CD4-positive, alpha-beta T cell (primary cell): Measurements from ENCODE around the gene EHMT2. TPM values are rescaled to one million over a fixed set of nuclear protein-coding genes. Genes with fewer than 3 reads are reported as not detected.
"Not testable (repeated sequence)": the region's sequence is repeated elsewhere in the genome, so short reads cannot be mapped to it uniquely, and the experiment has no call there.

Source experiments
- ATAC-seq: fragments of 200-7000 bp; cut with Tn5 transposase; one replicate; pipeline ENCODE4 v1.10.0; 2022; ENCODE audit warnings: mild to moderate bottlenecking; ENCODE audit not compliant: poor library complexity
- CTCF ChIA-PET: fragments of 350-600 bp; sonication (Branson Sonifier 250); formaldehyde crosslinking; loops from one replicate; lab custom pipeline; 2021; ENCODE audit warnings: antibody characterized with exemption, inconsistent platforms; lab: Charles Lee
- POLR2A ChIA-PET: fragments of 350-600 bp; sonication (Branson Sonifier 250); formaldehyde crosslinking; loops from one replicate; lab custom pipeline; 2021; ENCODE audit warnings: antibody characterized with exemption, inconsistent platforms; lab: Charles Lee
- DNase-seq, 14 experiments: peaks; one replicate each; pipeline ENCODE4 v3.0.0-alpha.2; 2013 to 2020; ENCODE audit warnings: mixed read lengths in 2 of 14
- H3K27ac ChIP-seq, 2 donors: one replicate each; pipeline versions ENCODE4 v1.5.1 to v1.7.0; 2013; ENCODE audit warnings: low read length in 2 of 2, low read depth in 1 of 2, mild to moderate bottlenecking in 1 of 2
- H3K27me3 ChIP-seq, 2 experiments: 1 replicate in 1 of 2; 2 replicates in 1 of 2; pipeline versions ENCODE4 v1.6.1 to v1.7.0; 2013; ENCODE audit warnings: low read length in 2 of 2, control low read depth in 1 of 2, mild to moderate bottlenecking in 1 of 2, moderate library complexity in 1 of 2; ENCODE audit not compliant: insufficient read depth in 2 of 2, control insufficient read depth in 1 of 2
- H3K36me3 ChIP-seq: one replicate; pipeline ENCODE4 v1.6.1; 2013; ENCODE audit warnings: low read length, control low read depth; ENCODE audit not compliant: insufficient read depth
- H3K4me1 ChIP-seq: one replicate; pipeline ENCODE4 v1.6.1; 2013; ENCODE audit warnings: low read length, control low read depth; ENCODE audit not compliant: insufficient read depth
- H3K4me3 ChIP-seq: one replicate; pipeline ENCODE4 v1.5.1; 2013; ENCODE audit warnings: mild to moderate bottlenecking, low read length, moderate library complexity
- H3K9me3 ChIP-seq, 2 experiments: 1 replicate in 1 of 2; 2 replicates in 1 of 2; pipeline versions ENCODE4 v1.6.1 to v1.7.0; 2013; ENCODE audit warnings: low read length in 2 of 2, mild to moderate bottlenecking in 2 of 2, control low read depth in 1 of 2, moderate library complexity in 1 of 2; ENCODE audit not compliant: control insufficient read depth in 1 of 2, insufficient read depth in 1 of 2
- H3K27ac Mint-ChIP-seq: one replicate; pipeline ENCODE4 v1.8.0; 2020; ENCODE audit warnings: mixed read lengths
- H3K27me3 Mint-ChIP-seq: one replicate; pipeline ENCODE4 v1.8.0; 2021; ENCODE audit warnings: mixed read lengths
- H3K36me3 Mint-ChIP-seq: one replicate; pipeline ENCODE4 v1.8.0; 2021; ENCODE audit warnings: low read depth, mixed read lengths
- H3K4me1 Mint-ChIP-seq: one replicate; pipeline ENCODE4 v1.8.0; 2021; ENCODE audit warnings: low read depth, mixed read lengths
- H3K4me3 Mint-ChIP-seq: one replicate; pipeline ENCODE4 v1.8.0; 2020; ENCODE audit warnings: mild to moderate bottlenecking, mixed read lengths
- H3K9me3 Mint-ChIP-seq: one replicate; pipeline ENCODE4 v1.8.0; 2020; ENCODE audit warnings: mixed read lengths
- intact Hi-C, 2 experiments: fragments of 100-400 bp; cut with DNase I in 1 of 2; cut with micrococcal nuclease in 1 of 2; formaldehyde crosslinking; loops; one replicate each; pipeline versions ENCODE4 v1.15.1 to v1.9.0; 2023 to 2025; cut with DNase I, micrococcal nuclease
- total RNA-seq, 174 experiments: library from RNA in 2 of 174; stranded (reverse) in 2 of 174; gene quantifications; one replicate each; pipeline ENCODE4 v1.2.3 and lab custom pipeline; 2021 to 2026
- TF ChIP-seq, protein P1 (sequence below): fragments of 200-600 bp; IDR thresholded peaks from one replicate; pipeline ENCODE4 v1.8.0; 2022; ENCODE audit warnings: antibody characterized with exemption, mild to moderate bottlenecking

The EHMT2 gene
- total RNA-seq, 2 experiments from 2014 or later = 36.3 to 36.6 TPM

DNA sequence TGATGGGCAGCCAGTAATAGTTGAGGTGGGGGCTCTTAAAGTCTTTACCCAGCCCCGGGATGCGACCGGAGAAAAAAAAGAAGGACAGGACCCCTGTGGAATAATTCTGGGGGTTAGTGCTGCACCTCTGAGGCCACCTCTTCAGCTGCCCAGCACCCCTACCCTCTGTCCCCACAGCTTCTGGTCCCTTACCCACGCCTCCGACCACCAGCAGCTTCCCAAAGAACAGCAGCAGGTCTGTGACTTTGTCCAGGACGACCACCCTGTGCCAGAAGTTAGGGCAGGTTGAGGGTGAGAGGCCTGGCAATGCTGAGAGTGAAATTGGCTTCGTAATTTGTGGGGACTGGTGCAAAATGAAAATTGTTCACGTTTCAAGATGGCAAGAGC, 32.7 kb downstream of the EHMT2 start:
- H3K27me3 ChIP-seq = no peaks in the 10 kb centered on the region
- H3K27ac ChIP-seq = no peak overlapping the region
- CTCF ChIA-PET = interaction anchor here (1.3 kb wide), 1 partner anchor 24 kb away, joined by 3 read pairs; no protein-coding TSS in a partner anchor
- POLR2A ChIA-PET = interaction anchor here (0.8 to 1.4 kb wide), 3 partner anchors 33 to 324 kb away, joined by 3 to 5 read pairs (median 3); partner anchors contain the start of genes DDX39B and EHMT2
- H3K4me3 ChIP-seq = no peak overlapping the region
- TF ChIP-seq, protein P1, sequence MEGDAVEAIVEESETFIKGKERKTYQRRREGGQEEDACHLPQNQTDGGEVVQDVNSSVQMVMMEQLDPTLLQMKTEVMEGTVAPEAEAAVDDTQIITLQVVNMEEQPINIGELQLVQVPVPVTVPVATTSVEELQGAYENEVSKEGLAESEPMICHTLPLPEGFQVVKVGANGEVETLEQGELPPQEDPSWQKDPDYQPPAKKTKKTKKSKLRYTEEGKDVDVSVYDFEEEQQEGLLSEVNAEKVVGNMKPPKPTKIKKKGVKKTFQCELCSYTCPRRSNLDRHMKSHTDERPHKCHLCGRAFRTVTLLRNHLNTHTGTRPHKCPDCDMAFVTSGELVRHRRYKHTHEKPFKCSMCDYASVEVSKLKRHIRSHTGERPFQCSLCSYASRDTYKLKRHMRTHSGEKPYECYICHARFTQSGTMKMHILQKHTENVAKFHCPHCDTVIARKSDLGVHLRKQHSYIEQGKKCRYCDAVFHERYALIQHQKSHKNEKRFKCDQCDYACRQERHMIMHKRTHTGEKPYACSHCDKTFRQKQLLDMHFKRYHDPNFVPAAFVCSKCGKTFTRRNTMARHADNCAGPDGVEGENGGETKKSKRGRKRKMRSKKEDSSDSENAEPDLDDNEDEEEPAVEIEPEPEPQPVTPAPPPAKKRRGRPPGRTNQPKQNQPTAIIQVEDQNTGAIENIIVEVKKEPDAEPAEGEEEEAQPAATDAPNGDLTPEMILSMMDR = no peak
- no peaks in the 10 kb centered on the region for H3K9me3 ChIP-seq
- no peaks in the 10 kb centered on the region for H3K9me3 Mint-ChIP-seq
- H3K4me3 Mint-ChIP-seq = peak overlapping the region; percentile 88
- peaks cover 28% of the 10 kb centered on the region for H3K4me1 Mint-ChIP-seq
- H3K4me1 ChIP-seq = peaks cover 37% of the 10 kb centered on the region
- ATAC-seq = no peak
- H3K36me3 ChIP-seq = peaks cover 13% of the 10 kb centered on the region
- DNase-seq = no peak
- no peaks in the 10 kb centered on the region for H3K27me3 Mint-ChIP-seq
- H3K36me3 Mint-ChIP-seq = peaks cover 21% of the 10 kb centered on the region
- H3K27ac Mint-ChIP-seq = no peak overlapping the region
- intact Hi-C loops = loop anchor here (1.0 to 10.0 kb wide), 3 partner anchors 137 to 1430 kb away; partner anchors contain the start of gene RGL2 (in 1 of the 2)

DNA sequence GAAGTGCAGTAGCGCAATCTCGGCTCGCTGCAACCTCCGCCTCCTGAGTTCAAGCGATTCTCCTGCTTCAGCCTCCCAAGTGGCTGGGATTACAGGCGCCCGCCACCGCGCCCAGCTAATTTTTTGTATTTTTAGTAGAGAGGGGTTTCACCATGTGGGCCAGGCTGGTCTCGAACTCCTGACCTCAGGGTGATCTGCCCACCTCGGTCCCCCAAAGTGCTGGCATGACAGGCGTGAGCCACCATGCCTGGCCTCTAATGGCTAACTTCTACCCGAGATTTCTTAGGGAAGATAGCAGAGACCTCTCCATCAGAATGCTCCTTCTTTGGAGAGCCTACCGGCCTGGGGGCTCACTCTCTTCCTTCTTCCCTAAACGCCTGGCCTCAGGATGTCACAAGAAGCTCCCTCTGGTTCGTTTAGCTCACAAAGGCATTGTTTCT, 33.4 kb downstream of the EHMT2 start:
- peaks cover 28% of the 10 kb centered on the region for H3K4me1 Mint-ChIP-seq
- Histone ChIP-seq H3K4me3 (peak overlapping the region; percentile 69), H3K36me3 (peaks cover 20% of the 10 kb centered on the region), H3K27ac (peak overlapping the region in 1 of 2 donors; percentile 9), H3K4me1 (peaks cover 37% of the 10 kb centered on the region)
- not testable (repeated sequence) for H3K27me3 ChIP-seq, ATAC-seq, H3K9me3 ChIP-seq, H3K27me3 Mint-ChIP-seq, H3K9me3 Mint-ChIP-seq, DNase-seq
- H3K27ac Mint-ChIP-seq = peak overlapping the region; percentile 91
- POLR2A ChIA-PET = interaction anchor here (0.6 to 2.9 kb wide), 14 partner anchors 29 to 956 kb away, joined by 3 to 36 read pairs (median 6); partner anchors contain the start of genes BAG6, DDX39B, EHMT2 and HSPA1B
- intact Hi-C loops = loop anchor here (1.0 to 10.0 kb wide), 3 partner anchors 136 to 1431 kb away; partner anchors contain the start of gene RGL2 (in 1 of the 2)
- TF ChIP-seq, protein P1 = peak; percentile 4
- CTCF ChIA-PET = interaction anchor here (0.6 to 2.2 kb wide), 6 partner anchors 26 to 366 kb away, joined by 3 to 11 read pairs (median 4); partner anchors contain the start of gene MICB
- peak overlapping the region; percentile 88 for H3K4me3 Mint-ChIP-seq
- H3K36me3 Mint-ChIP-seq = peaks cover 27% of the 10 kb centered on the region

DNA sequence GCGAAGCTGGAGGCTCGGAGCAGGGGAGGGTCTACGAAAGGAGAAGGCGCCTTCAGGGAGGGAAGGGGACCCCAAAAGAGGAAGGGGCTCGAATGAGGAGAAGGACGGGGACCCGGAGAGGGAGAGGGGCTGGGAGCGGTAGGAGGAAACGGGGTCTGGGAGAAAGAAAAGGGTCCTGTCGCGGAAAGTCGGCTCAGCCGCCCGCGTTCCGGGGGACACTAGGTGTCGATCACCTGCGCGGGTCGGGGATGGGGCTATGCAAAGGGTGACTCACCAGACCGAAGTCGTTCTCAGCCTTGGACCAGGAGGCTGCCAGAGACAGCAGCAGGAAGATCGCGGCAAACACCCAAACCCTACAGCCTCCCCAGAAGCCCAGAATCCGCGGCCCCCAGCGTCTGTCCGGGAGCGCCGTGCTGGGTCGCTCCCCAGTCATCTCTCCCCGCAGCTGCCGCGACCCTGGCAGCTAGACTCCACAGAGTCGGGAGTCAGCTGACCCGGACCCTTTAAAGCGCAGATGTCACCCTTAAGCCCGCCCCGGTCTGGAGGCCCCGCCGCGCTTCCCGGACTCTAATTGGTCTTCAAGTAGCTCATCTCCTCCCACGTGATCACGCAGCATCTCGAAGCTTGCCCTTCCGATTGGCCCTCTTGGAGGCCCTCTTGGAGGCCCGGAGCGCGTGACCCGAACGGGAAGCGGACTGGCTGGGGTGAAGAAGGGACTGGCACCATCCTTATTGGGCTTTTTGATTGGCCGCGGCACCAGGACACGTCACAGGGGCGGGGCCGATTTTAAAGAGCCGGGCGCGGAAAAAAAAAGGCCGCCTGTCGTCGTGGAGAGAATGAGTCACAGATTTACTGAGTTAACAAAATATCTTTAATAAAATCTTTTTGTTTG, 34.9 kb downstream of the EHMT2 start, which contains the start of gene NEU1:
NEU1 (minus strand) TSS at position 478 of the 892 bp plus-strand sequence; CDS start at position 433, 45 bp downstream.
- Histone ChIP-seq H3K4me1 (peaks cover 37% of the 10 kb centered on the region), H3K9me3 (no peaks in the 10 kb centered on the region), H3K27me3 (no peaks in the 10 kb centered on the region), H3K4me3 (peak within 1 kb of the TSS; percentile 99), H3K27ac (peak within 1 kb of the TSS; percentile 80 to 96), H3K36me3 (peaks cover 30% of the 10 kb centered on the region)
- intact Hi-C loops = loop anchor here (1.0 to 10.0 kb wide), 5 partner anchors 28 to 1432 kb away; partner anchors contain the start of genes BAG6 (in 1 of the 2), DDX39B (in 1 of the 2) and RGL2 (in 1 of the 2)
- DNase-seq = peak; percentile 95 to 100 (median 98)
- Mint-ChIP-seq H3K27ac (peak within 1 kb of the TSS; percentile 91), H3K4me1 (peaks cover 28% of the 10 kb centered on the region), H3K27me3 (no peaks in the 10 kb centered on the region), H3K36me3 (peaks cover 35% of the 10 kb centered on the region), H3K4me3 (peak within 1 kb of the TSS; percentile 88), H3K9me3 (no peaks in the 10 kb centered on the region)
- TF ChIP-seq, protein P1 = no peak
- POLR2A ChIA-PET = interaction anchor here (0.7 to 2.9 kb wide), 28 partner anchors 16 to 1109 kb away, joined by 3 to 36 read pairs (median 6); partner anchors contain the start of genes ABHD16A, ATF6B, BAG6 and C6orf47
- CTCF ChIA-PET = interaction anchor here (0.7 to 2.2 kb wide), 5 partner anchors 24 to 202 kb away, joined by 3 to 11 read pairs (median 4); partner anchors contain the start of gene C6orf47
- ATAC-seq = peak; percentile 93
